Effector memory CD8-positive, alpha-beta T cell (primary cell): ENCODE results near the gene CFHR2.
"Not testable (repeated sequence)": the region's sequence is repeated elsewhere in the genome, so short reads cannot be mapped to it uniquely, and the experiment has no call there.

Source experiments
- ATAC-seq: fragments of 150-1000 bp; cut with Tn5 transposase; replicated peaks from 2 replicates; pipeline ENCODE4 v1.10.0; 2021; ENCODE audit warnings: mild to moderate bottlenecking, moderate library complexity
- DNase-seq, 3 experiments: peaks; one replicate each; pipeline ENCODE4 v3.0.0; 2021
- H3K27ac Mint-ChIP-seq, 2 donors: one replicate each; pipeline ENCODE4 v1.8.0; 2022; ENCODE audit warnings: mild to moderate bottlenecking in 2 of 2, mixed read lengths in 2 of 2, moderate library complexity in 2 of 2
- H3K27me3 Mint-ChIP-seq, 2 donors: one replicate each; pipeline ENCODE4 v1.8.0; 2022; ENCODE audit warnings: mixed read lengths in 2 of 2
- H3K36me3 Mint-ChIP-seq: one replicate; pipeline ENCODE4 v1.8.0; 2022; ENCODE audit warnings: mild to moderate bottlenecking, moderate library complexity, mixed read lengths; ENCODE audit not compliant: insufficient read depth
- H3K4me1 Mint-ChIP-seq, 2 donors: one replicate each; pipeline ENCODE4 v1.8.0; 2022; ENCODE audit warnings: low read depth in 2 of 2, mixed read lengths in 2 of 2
- H3K4me3 Mint-ChIP-seq, 2 donors: one replicate each; pipeline ENCODE4 v1.8.0; 2022; ENCODE audit warnings: mild to moderate bottlenecking in 2 of 2, mixed read lengths in 2 of 2, moderate library complexity in 2 of 2
- H3K9me3 Mint-ChIP-seq, 2 donors: one replicate each; pipeline ENCODE4 v1.8.0; 2022; ENCODE audit warnings: mixed read lengths in 2 of 2

The CFHR2 gene

DNA sequence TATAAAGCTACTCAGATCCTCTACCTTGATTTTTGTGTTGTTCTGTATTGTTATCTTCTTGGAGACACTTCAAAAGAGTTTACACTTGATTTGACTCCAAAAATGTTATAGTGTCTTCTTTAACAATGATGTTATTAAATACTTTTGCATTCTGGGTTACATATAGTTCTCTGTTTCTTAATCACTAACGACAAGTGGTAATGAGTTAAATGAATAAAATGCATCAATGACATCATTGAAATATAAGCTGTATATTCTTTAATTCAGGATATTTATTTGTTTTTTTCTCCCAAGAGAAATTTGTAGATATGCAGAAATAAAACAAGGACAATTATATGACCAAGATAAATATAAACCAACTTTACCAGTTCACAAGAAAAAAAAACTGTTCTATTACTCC, 26.6 kb downstream of the CFHR2 start:
- no peak overlapping the region for H3K27ac Mint-ChIP-seq
- H3K9me3 Mint-ChIP-seq: no peaks in the 10 kb centered on the region
- DNase-seq (no peak), ATAC-seq (no peak)
- no peaks in the 10 kb centered on the region for H3K36me3 Mint-ChIP-seq
- H3K27me3 Mint-ChIP-seq: no peaks in the 10 kb centered on the region
- H3K4me3 Mint-ChIP-seq: no peak overlapping the region
- no peaks in the 10 kb centered on the region for H3K4me1 Mint-ChIP-seq

- Mint-ChIP-seq H3K27ac (no peak overlapping the region), H3K4me3 (no peak overlapping the region), H3K36me3 (no peaks in the 10 kb centered on the region), H3K27me3 (no peaks in the 10 kb centered on the region), H3K4me1 (no peaks in the 10 kb centered on the region), H3K9me3 (peaks cover 0 to 1% of the 10 kb centered on the region in 2 donors)
- DNase-seq (no peak), ATAC-seq (no peak)
Observed at GRCh38 chr1:196976278-196976677, 32.7 kb downstream of the CFHR2 start.

GRCh38 chr1:196977278-196977677, 33.7 kb downstream of the CFHR2 start, which contains the start of gene CFHR5:
CFHR5 (plus strand) TSS chr1:196977556; CDS start chr1:196977665, 109 bp downstream.
- H3K36me3 Mint-ChIP-seq: no peaks in the 10 kb centered on the region
- no peak for DNase-seq
- no peak for ATAC-seq
- H3K9me3 Mint-ChIP-seq: peaks cover 0 to 1% of the 10 kb centered on the region in 2 donors
- H3K27ac Mint-ChIP-seq: no peak within 1 kb of the TSS
- no peaks in the 10 kb centered on the region for H3K4me1 Mint-ChIP-seq
- no peak within 1 kb of the TSS for H3K4me3 Mint-ChIP-seq
- no peaks in the 10 kb centered on the region for H3K27me3 Mint-ChIP-seq

- Mint-ChIP-seq H3K27ac (no peak overlapping the region), H3K4me1 (no peaks in the 10 kb centered on the region), H3K4me3 (no peak overlapping the region), H3K36me3 (no peaks in the 10 kb centered on the region), H3K9me3 (peaks cover 0 to 1% of the 10 kb centered on the region in 2 donors), H3K27me3 (no peaks in the 10 kb centered on the region)
- DNase-seq (no peak), ATAC-seq (no peak)
Observed at GRCh38 chr1:196980859-196981258, 37.3 kb downstream of the CFHR2 start.

GRCh38 chr1:196982247-196982646, 38.7 kb downstream of the CFHR2 start:
- not testable (repeated sequence) for H3K27me3 Mint-ChIP-seq, H3K4me3 Mint-ChIP-seq, DNase-seq, H3K36me3 Mint-ChIP-seq, H3K4me1 Mint-ChIP-seq, ATAC-seq, H3K9me3 Mint-ChIP-seq, H3K27ac Mint-ChIP-seq

- DNase-seq, H3K27ac Mint-ChIP-seq, H3K4me3 Mint-ChIP-seq, ATAC-seq, H3K9me3 Mint-ChIP-seq, H3K36me3 Mint-ChIP-seq, H3K4me1 Mint-ChIP-seq: not testable (repeated sequence)
- peaks cover 0 to 15% of the 10 kb centered on the region in 2 donors for H3K27me3 Mint-ChIP-seq
Observed at GRCh38 chr1:196991919-196992651, 48.5 kb downstream of the CFHR2 start.

- no peaks in the 10 kb centered on the region for H3K9me3 Mint-ChIP-seq
- peaks cover 0 to 15% of the 10 kb centered on the region in 2 donors for H3K27me3 Mint-ChIP-seq
- H3K27ac Mint-ChIP-seq: no peak overlapping the region
- DNase-seq: no peak
- ATAC-seq: no peak
- no peaks in the 10 kb centered on the region for H3K36me3 Mint-ChIP-seq
- no peak overlapping the region for H3K4me3 Mint-ChIP-seq
- no peaks in the 10 kb centered on the region for H3K4me1 Mint-ChIP-seq
Observed at GRCh38 chr1:196993916-196994315, 50.4 kb downstream of the CFHR2 start.

DNA sequence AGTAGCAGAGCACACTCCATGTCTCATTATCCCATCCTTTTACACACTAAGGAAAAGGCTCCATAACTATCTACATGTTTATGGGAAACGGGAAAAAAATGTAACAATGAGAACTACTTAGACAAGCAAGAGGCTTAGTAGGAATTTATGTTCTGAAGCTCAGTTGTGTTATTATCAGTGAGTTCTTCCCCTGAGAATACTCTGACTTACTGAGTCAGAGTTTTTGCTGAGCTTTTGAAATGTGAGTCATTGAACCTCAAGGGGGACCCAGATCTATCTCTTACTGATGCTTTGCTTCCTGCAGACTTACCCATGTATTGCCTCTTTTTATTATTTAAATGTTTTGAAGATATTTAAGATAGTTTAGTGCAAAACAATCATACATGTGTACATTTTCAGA, 53.9 kb downstream of the CFHR2 start:
- H3K9me3 Mint-ChIP-seq: no peaks in the 10 kb centered on the region

GRCh38 chr1:197001828-197002227, 58.3 kb downstream of the CFHR2 start:
- no peak overlapping the region for H3K27ac Mint-ChIP-seq
- H3K36me3 Mint-ChIP-seq: no peaks in the 10 kb centered on the region
- DNase-seq (no peak), ATAC-seq (no peak)
- H3K27me3 Mint-ChIP-seq: peaks cover 0 to 6% of the 10 kb centered on the region in 2 donors
- H3K9me3 Mint-ChIP-seq: no peaks in the 10 kb centered on the region
- no peak overlapping the region for H3K4me3 Mint-ChIP-seq
- no peaks in the 10 kb centered on the region for H3K4me1 Mint-ChIP-seq

More for the DNA sequence above, 53.9 kb downstream of the CFHR2 start:
- ATAC-seq (no peak), DNase-seq (no peak)
- H3K4me3 Mint-ChIP-seq: no peak overlapping the region
- H3K4me1 Mint-ChIP-seq: no peaks in the 10 kb centered on the region
- no peaks in the 10 kb centered on the region for H3K27me3 Mint-ChIP-seq
- no peak overlapping the region for H3K27ac Mint-ChIP-seq
- H3K36me3 Mint-ChIP-seq: no peaks in the 10 kb centered on the region

- H3K4me3 Mint-ChIP-seq: no peak overlapping the region
- no peak for DNase-seq
- no peak overlapping the region for H3K27ac Mint-ChIP-seq
- H3K4me1 Mint-ChIP-seq: no peaks in the 10 kb centered on the region
- H3K9me3 Mint-ChIP-seq: no peaks in the 10 kb centered on the region
- no peaks in the 10 kb centered on the region for H3K36me3 Mint-ChIP-seq
- peaks cover 0 to 6% of the 10 kb centered on the region in 2 donors for H3K27me3 Mint-ChIP-seq
- no peak for ATAC-seq
Observed at GRCh38 chr1:197003132-197003531, 59.6 kb downstream of the CFHR2 start.

DNA sequence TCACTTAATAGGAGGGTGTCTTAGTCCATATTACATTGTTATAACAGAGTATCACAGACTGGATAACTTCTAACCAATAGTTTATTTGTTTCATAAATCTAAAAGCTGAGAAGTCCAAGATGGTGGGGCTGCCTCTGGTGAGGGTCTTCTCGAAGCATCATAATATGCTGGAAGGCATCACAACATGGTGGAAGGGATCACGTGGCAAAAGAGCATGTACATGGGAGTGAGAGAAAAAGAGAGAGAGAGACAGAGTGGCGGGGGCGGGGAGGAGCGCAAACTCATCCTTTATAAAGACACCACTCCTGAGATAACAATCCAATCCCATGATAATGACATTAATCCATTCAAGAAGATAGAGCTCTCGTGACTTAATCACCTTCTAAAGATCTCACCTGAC, 65.3 kb downstream of the CFHR2 start:
- H3K4me1 Mint-ChIP-seq: no peaks in the 10 kb centered on the region
- ATAC-seq (no peak), DNase-seq (no peak)
- H3K27ac Mint-ChIP-seq: no peak overlapping the region
- H3K9me3 Mint-ChIP-seq: peaks cover 3 to 6% of the 10 kb centered on the region in 2 donors
- peaks cover 0 to under 1% of the 10 kb centered on the region in 2 donors for H3K27me3 Mint-ChIP-seq
- no peaks in the 10 kb centered on the region for H3K36me3 Mint-ChIP-seq
- no peak overlapping the region for H3K4me3 Mint-ChIP-seq
